Measurements from ENCODE around the gene REV3L.

REV3L gene

GRCh38 chr6:111468329-111469012, 14.5 kb downstream of the REV3L start:
- DNase-seq (ENCODE audit: low spot score): no peak

GRCh38 chr6:111464184-111464583, 18.8 kb downstream of the REV3L start:
- no peak for DNase-seq (ENCODE audit: low spot score)

GRCh38 chr6:111462770-111463391, 20.1 kb downstream of the REV3L start:
- DNase-seq (ENCODE audit: low spot score): no peak

GRCh38 chr6:111461860-111462259, 21.2 kb downstream of the REV3L start:
- no peak for DNase-seq (ENCODE audit: low spot score)

- no peak for DNase-seq (ENCODE audit: low spot score)
Measured at GRCh38 chr6:111458670-111459232, 24.3 kb downstream of the REV3L start.

GRCh38 chr6:111456208-111456607, 26.8 kb downstream of the REV3L start:
- no peak for DNase-seq (ENCODE audit: low spot score)

- no peak for DNase-seq (ENCODE audit: low spot score)
Measured at GRCh38 chr6:111450636-111451035, 32.4 kb downstream of the REV3L start.

GRCh38 chr6:111450087-111450486, 32.9 kb downstream of the REV3L start:
- DNase-seq (ENCODE audit: low spot score): no peak

GRCh38 chr6:111449129-111449528, 33.9 kb downstream of the REV3L start:
- DNase-seq (ENCODE audit: low spot score): no peak

- no peak for DNase-seq (ENCODE audit: low spot score)
Measured at GRCh38 chr6:111447051-111447450, 36.0 kb downstream of the REV3L start.

- no peak for DNase-seq (ENCODE audit: low spot score)
Measured at GRCh38 chr6:111445861-111446267, 37.2 kb downstream of the REV3L start.

- no peak for DNase-seq (ENCODE audit: low spot score)
Measured at GRCh38 chr6:111444794-111445193, 38.2 kb downstream of the REV3L start.

GRCh38 chr6:111441678-111442243, 41.3 kb downstream of the REV3L start:
- DNase-seq (ENCODE audit: low spot score): peak; percentile 14

- DNase-seq (ENCODE audit: low spot score): no peak
Measured at GRCh38 chr6:111439171-111439570, 43.8 kb downstream of the REV3L start.

GRCh38 chr6:111437573-111437972, 45.4 kb downstream of the REV3L start:
- DNase-seq (ENCODE audit: low spot score): no peak

- DNase-seq (ENCODE audit: low spot score): no peak
Measured at GRCh38 chr6:111432511-111432910, 50.5 kb downstream of the REV3L start.

- DNase-seq (ENCODE audit: low spot score): no peak
Measured at GRCh38 chr6:111430605-111431376, 52.2 kb downstream of the REV3L start.

- no peak for DNase-seq (ENCODE audit: low spot score)
Measured at GRCh38 chr6:111429571-111429970, 53.4 kb downstream of the REV3L start.

GRCh38 chr6:111428811-111429210, 54.2 kb downstream of the REV3L start:
- no peak for DNase-seq (ENCODE audit: low spot score)

GRCh38 chr6:111427341-111428116, 55.5 kb downstream of the REV3L start:
- DNase-seq (ENCODE audit: low spot score): no peak

- DNase-seq (ENCODE audit: low spot score): no peak
Measured at GRCh38 chr6:111423960-111424846, 58.8 kb downstream of the REV3L start.
